ENCODE results near the gene TOR2A.

DNA sequence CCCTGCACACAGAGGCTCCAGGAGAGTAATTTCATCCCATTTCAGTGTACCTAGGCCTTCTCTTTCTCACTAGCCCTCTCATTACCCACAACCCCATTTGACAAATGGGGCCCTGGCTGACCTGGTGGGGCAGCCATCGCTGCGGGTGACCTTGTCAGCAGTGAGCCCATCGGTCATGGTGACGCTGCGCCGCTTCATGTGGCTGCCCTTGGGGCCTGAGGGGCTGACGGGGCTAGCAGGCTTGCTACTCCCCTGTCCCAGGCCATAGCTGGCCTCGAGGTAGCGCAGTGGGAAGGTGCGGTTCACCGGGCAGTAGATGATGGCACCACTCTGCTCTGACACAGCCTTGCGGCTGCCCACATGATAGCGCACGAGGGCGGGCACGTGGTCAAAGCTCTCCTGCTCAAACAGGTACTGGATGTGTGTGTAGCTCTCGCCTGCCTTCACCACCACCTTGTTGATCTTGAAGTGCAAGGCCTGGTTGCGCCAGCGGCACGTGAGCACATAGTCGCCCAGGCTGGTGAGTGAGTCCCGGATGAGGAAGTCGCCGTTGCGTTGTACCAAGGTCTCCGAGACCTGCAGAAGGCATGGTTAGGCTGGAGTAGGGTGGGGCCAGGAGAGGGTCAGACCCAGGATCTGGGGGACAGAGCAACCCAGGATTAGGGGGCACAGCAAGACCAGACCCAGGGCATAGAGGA, 14.1 kb upstream of the TOR2A start:
- TF ChIP-seq, protein P1, sequence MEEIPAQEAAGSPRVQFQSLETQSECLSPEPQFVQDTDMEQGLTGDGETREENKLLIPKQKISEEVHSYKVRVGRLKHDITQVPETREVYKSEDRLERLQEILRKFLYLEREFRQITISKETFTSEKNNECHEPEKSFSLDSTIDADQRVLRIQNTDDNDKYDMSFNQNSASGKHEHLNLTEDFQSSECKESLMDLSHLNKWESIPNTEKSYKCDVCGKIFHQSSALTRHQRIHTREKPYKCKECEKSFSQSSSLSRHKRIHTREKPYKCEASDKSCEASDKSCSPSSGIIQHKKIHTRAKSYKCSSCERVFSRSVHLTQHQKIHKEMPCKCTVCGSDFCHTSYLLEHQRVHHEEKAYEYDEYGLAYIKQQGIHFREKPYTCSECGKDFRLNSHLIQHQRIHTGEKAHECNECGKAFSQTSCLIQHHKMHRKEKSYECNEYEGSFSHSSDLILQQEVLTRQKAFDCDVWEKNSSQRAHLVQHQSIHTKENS (CRISPR knock-in tag; IDR thresholded peaks at IDR 0.05), result no peak
- TF ChIP-seq NFXL1 (CRISPR knock-in tag; IDR thresholded peaks at IDR 0.05) (no peak), RAD51 (IDR thresholded peaks at IDR 0.05; ENCODE audit: borderline replicate concordance, low read depth) (no peak), ZFP1 (CRISPR knock-in tag; IDR thresholded peaks at IDR 0.05) (no peak), BCOR (IDR thresholded peaks at IDR 0.05) (no peak), POLR2AphosphoS5 (IDR thresholded peaks at IDR 0.05; ENCODE audit: control insufficient read depth, insufficient read depth, low read depth, low read length) (no peak)
- TF ChIP-seq, protein P2, sequence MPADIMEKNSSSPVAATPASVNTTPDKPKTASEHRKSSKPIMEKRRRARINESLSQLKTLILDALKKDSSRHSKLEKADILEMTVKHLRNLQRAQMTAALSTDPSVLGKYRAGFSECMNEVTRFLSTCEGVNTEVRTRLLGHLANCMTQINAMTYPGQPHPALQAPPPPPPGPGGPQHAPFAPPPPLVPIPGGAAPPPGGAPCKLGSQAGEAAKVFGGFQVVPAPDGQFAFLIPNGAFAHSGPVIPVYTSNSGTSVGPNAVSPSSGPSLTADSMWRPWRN (IDR thresholded peaks at IDR 0.05; ENCODE audit: low read depth), result no peak
- TF ChIP-seq, protein P3, sequence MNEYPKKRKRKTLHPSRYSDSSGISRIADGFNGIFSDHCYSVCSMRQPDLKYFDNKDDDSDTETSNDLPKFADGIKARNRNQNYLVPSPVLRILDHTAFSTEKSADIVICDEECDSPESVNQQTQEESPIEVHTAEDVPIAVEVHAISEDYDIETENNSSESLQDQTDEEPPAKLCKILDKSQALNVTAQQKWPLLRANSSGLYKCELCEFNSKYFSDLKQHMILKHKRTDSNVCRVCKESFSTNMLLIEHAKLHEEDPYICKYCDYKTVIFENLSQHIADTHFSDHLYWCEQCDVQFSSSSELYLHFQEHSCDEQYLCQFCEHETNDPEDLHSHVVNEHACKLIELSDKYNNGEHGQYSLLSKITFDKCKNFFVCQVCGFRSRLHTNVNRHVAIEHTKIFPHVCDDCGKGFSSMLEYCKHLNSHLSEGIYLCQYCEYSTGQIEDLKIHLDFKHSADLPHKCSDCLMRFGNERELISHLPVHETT (CRISPR knock-in tag; conservative IDR thresholded peaks at IDR 0.05 in 1 of 2, IDR thresholded peaks at IDR 0.05 in 1 of 2), result no peak
